OCI-LY1 (cell line): ENCODE measurements around the gene XCL1.

Source experiments
- H2AFZ ChIP-seq: fragments of 200-600 bp; sonication (generic), shearing (Covaris generic); 2 replicates; pipeline ENCODE4 v1.6.0; 2014; ENCODE audit warnings: antibody characterized with exemption, mild to moderate bottlenecking, low read length
- H3F3A ChIP-seq: fragments of 200-600 bp; sonication (generic), shearing (Covaris generic); 2 replicates; pipeline ENCODE4 v1.6.0; 2014; ENCODE audit warnings: mild to moderate bottlenecking, antibody characterized with exemption, low read length, moderate library complexity; ENCODE audit not compliant: insufficient read depth
- H3K27ac ChIP-seq: fragments of 200-600 bp; sonication (generic); 2 replicates; pipeline ENCODE4 v1.5.1; 2014; ENCODE audit warnings: low read length, mixed run types, mild to moderate bottlenecking, low read depth; ENCODE audit not compliant: poor library complexity, severe bottlenecking
- H3K27me3 ChIP-seq: fragments of 200-600 bp; sonication (generic); 2 replicates; pipeline ENCODE4 v1.6.0; 2014; ENCODE audit warnings: antibody characterized with exemption, mild to moderate bottlenecking, low read length, moderate library complexity; ENCODE audit not compliant: insufficient read depth
- H3K36me3 ChIP-seq: fragments of 200-600 bp; sonication (generic); 2 replicates; pipeline ENCODE4 v1.6.1; 2014; ENCODE audit warnings: mild to moderate bottlenecking, antibody characterized with exemption, low read length, moderate library complexity, mixed read lengths; ENCODE audit not compliant: insufficient read depth
- H3K4me1 ChIP-seq: fragments of 200-600 bp; sonication (generic); 2 replicates; pipeline ENCODE4 v1.5.1; 2014; ENCODE audit warnings: mild to moderate bottlenecking, low read length, moderate library complexity; ENCODE audit not compliant: insufficient read depth, severe bottlenecking
- H3K4me2 ChIP-seq: fragments of 200-600 bp; sonication (generic), shearing (Covaris generic); 2 replicates; pipeline ENCODE4 v1.6.1; 2014; ENCODE audit warnings: low read length
- H3K4me3 ChIP-seq: fragments of 200-600 bp; sonication (generic); 2 replicates; pipeline ENCODE4 v1.5.1; 2014; ENCODE audit warnings: low read length, low read depth, mild to moderate bottlenecking, mixed read lengths; ENCODE audit not compliant: poor library complexity, severe bottlenecking
- H3K79me2 ChIP-seq: fragments of 200-600 bp; shearing (Covaris generic); 2 replicates; pipeline ENCODE4 v1.6.1; 2016; ENCODE audit warnings: mixed run types, low read length, mixed read lengths; ENCODE audit not compliant: insufficient read depth
- H3K9ac ChIP-seq: fragments of 200-600 bp; sonication (generic), shearing (Covaris generic); 2 replicates; pipeline ENCODE4 v1.6.1; 2014; ENCODE audit warnings: mild to moderate bottlenecking, low read length, mixed read lengths
- H3K9me2 ChIP-seq: fragments of 200-600 bp; sonication (generic), shearing (Covaris generic); 2 replicates; pipeline ENCODE4 v1.6.1; 2014; ENCODE audit warnings: low read depth, mild to moderate bottlenecking, low read length, mixed read lengths
- H3K9me3 ChIP-seq: fragments of 200-600 bp; shearing (Covaris generic); 2 replicates; pipeline ENCODE4 v1.6.1; 2014; ENCODE audit warnings: low read length, mixed read lengths
- H4K20me1 ChIP-seq: fragments of 200-600 bp; sonication (generic), shearing (Covaris generic); 2 replicates; pipeline ENCODE4 v1.6.0; 2016; ENCODE audit warnings: mild to moderate bottlenecking, low read length; ENCODE audit not compliant: insufficient read depth
- EZH2 ChIP-seq: fragments of 200-600 bp; sonication (generic), shearing (Covaris generic); IDR thresholded peaks from 2 replicates; pipeline ENCODE4 v1.8.0; 2017; ENCODE audit warnings: borderline replicate concordance, mixed run types, mild to moderate bottlenecking, antibody characterized with exemption, low read length, moderate library complexity, mixed read lengths
- TF ChIP-seq, protein P1 (sequence below): fragments of 200-600 bp; sonication (generic), shearing (Covaris generic); IDR thresholded peaks from 2 replicates; pipeline ENCODE4 v1.5.1; 2017; ENCODE audit warnings: mild to moderate bottlenecking, antibody characterized with exemption, low read length, moderate library complexity, mixed read lengths

XCL1 gene

DNA sequence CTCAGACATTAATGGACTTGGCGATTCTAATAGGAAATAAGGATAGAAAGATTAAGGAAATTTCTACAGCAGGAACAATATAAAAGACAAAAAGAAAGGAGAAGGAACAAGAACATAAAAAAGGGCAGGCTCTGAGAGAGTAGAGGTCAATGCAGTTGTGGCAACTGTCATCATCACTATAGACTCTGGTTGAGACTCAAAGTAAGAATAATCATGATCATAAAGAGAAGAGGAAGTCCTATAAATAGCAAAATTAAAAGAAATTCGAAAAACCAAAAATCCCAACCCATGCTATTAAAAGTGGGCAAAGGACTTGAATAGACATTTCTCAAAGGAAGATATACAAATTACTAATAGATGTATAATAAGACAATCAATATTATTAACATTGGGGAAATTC is 14.4 kb upstream of the XCL1 start:
- no peak overlapping the region for H3K4me2 ChIP-seq
- no peaks in the 10 kb centered on the region for H3K36me3 ChIP-seq
- no peaks in the 10 kb centered on the region for H4K20me1 ChIP-seq
- H3K9ac ChIP-seq, result no peak overlapping the region
- no peak overlapping the region for H3K27ac ChIP-seq
- no peaks in the 10 kb centered on the region for H3F3A ChIP-seq
- H3K27me3 ChIP-seq, result no peaks in the 10 kb centered on the region
- no peaks in the 10 kb centered on the region for H3K9me3 ChIP-seq
- no peaks in the 10 kb centered on the region for H3K79me2 ChIP-seq
- TF ChIP-seq, protein P1, sequence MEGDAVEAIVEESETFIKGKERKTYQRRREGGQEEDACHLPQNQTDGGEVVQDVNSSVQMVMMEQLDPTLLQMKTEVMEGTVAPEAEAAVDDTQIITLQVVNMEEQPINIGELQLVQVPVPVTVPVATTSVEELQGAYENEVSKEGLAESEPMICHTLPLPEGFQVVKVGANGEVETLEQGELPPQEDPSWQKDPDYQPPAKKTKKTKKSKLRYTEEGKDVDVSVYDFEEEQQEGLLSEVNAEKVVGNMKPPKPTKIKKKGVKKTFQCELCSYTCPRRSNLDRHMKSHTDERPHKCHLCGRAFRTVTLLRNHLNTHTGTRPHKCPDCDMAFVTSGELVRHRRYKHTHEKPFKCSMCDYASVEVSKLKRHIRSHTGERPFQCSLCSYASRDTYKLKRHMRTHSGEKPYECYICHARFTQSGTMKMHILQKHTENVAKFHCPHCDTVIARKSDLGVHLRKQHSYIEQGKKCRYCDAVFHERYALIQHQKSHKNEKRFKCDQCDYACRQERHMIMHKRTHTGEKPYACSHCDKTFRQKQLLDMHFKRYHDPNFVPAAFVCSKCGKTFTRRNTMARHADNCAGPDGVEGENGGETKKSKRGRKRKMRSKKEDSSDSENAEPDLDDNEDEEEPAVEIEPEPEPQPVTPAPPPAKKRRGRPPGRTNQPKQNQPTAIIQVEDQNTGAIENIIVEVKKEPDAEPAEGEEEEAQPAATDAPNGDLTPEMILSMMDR, result no peak
- TF ChIP-seq EZH2, result no peak
- H3K9me2 ChIP-seq, result no peaks in the 10 kb centered on the region
- H3K4me1 ChIP-seq, result no peaks in the 10 kb centered on the region
- H2AFZ ChIP-seq, result no peak overlapping the region
- H3K4me3 ChIP-seq, result no peak overlapping the region

DNA sequence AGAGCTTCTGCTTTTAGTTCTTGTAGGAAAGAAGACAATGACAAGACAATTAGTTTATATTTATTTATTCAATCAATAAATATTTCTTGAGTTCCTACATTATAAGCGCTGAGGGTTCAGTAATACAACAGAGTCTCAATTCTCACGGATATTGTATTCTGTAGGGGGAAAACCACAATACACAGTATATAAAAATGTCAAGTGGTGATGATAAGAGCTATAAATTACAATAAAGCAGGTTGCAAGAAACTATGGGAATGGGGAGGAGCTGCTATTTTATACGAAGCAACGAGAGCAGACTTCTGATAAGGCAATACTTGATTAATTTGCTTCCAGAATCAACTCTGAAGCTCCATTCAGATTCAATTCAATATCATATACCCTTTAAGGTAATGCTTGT is 10.6 kb upstream of the XCL1 start:
- no peak for TF ChIP-seq EZH2
- TF ChIP-seq, protein P1, result no peak
- no peak overlapping the region for H3K4me2 ChIP-seq

DNA sequence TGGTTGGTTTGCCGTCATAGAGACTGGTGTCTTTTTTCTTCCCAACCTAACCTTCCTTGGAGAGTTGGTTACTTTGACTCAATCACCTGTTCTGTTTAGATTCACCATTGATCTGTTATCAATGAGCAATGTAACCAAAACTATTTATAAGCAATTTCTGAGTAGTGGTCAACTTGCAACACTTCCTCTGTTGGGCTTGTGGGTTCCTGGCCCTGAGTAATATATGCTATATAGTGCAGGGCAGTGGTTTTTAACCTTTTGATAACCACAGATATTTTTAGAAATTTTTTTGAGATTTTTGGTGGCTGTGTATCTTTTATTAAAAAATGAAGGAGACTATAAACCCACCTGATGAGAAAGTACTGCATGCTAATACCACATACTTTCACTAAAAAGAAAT is 9.4 kb upstream of the XCL1 start:
- H2AFZ ChIP-seq, result no peak overlapping the region
- H3K9ac ChIP-seq, result no peak overlapping the region
- no peak overlapping the region for H3K4me2 ChIP-seq

More for the DNA sequence above, 10.6 kb upstream of the XCL1 start:
- no peaks in the 10 kb centered on the region for H3K27me3 ChIP-seq
- no peaks in the 10 kb centered on the region for H4K20me1 ChIP-seq
- no peak overlapping the region for H3K27ac ChIP-seq
- no peak overlapping the region for H2AFZ ChIP-seq
- no peak overlapping the region for H3K4me3 ChIP-seq
- no peak overlapping the region for H3K9ac ChIP-seq
- H3K9me3 ChIP-seq, result no peaks in the 10 kb centered on the region
- H3K4me1 ChIP-seq, result no peaks in the 10 kb centered on the region
- no peaks in the 10 kb centered on the region for H3F3A ChIP-seq
- no peaks in the 10 kb centered on the region for H3K79me2 ChIP-seq
- no peaks in the 10 kb centered on the region for H3K36me3 ChIP-seq
- no peaks in the 10 kb centered on the region for H3K9me2 ChIP-seq

More for the DNA sequence above, 9.4 kb upstream of the XCL1 start:
- Histone ChIP-seq H3K9me3 (no peaks in the 10 kb centered on the region), H3K27me3 (no peaks in the 10 kb centered on the region), H3K36me3 (no peaks in the 10 kb centered on the region), H3F3A (no peaks in the 10 kb centered on the region), H3K9me2 (no peaks in the 10 kb centered on the region), H3K27ac (no peak overlapping the region), H4K20me1 (no peaks in the 10 kb centered on the region), H3K4me3 (no peak overlapping the region), H3K79me2 (no peaks in the 10 kb centered on the region), H3K4me1 (no peaks in the 10 kb centered on the region)
- TF ChIP-seq, protein P1, result no peak
